Kidney (tissue), 14 donors: ENCODE measurements around the gene ITGB5. TPM values are rescaled to one million over a fixed set of nuclear protein-coding genes. Genes with fewer than 3 reads are reported as not detected.
"Not testable (repeated sequence)": the region's sequence is repeated elsewhere in the genome, so short reads cannot be mapped to it uniquely, and the experiment has no call there.

Experiments
- DNase-seq, 5 donors: peaks; one replicate each; pipeline ENCODE4 v3.0.0-alpha.2; 2013 to 2020
- FAIRE-seq: peaks from 2 replicates; lab custom pipeline; 2012; peaks lifted over from hg19 to GRCh38; lab: Jason Lieb, UNC
- H3K27ac ChIP-seq, 2 donors: one replicate each; pipeline ENCODE4 v1.7.0; 2013; ENCODE audit warnings: low read depth in 2 of 2, low read length in 2 of 2, inconsistent platforms in 1 of 2
- H3K27me3 ChIP-seq: one replicate; pipeline ENCODE4 v1.7.1; 2013; ENCODE audit warnings: low read length, inconsistent platforms; ENCODE audit not compliant: control insufficient read depth, insufficient read depth
- H3K36me3 ChIP-seq, 3 donors: one replicate each; pipeline versions ENCODE4 v1.7.0 to v1.7.1; 2013; ENCODE audit warnings: low read length in 3 of 3, control low read depth in 1 of 3, inconsistent platforms in 1 of 3; ENCODE audit not compliant: insufficient read depth in 3 of 3, control insufficient read depth in 2 of 3
- H3K4me1 ChIP-seq, 3 donors: one replicate each; pipeline versions ENCODE4 v1.7.0 to v1.7.1; 2013; ENCODE audit warnings: low read length in 3 of 3, inconsistent platforms in 1 of 3, low read depth in 1 of 3; ENCODE audit not compliant: control insufficient read depth in 2 of 3, insufficient read depth in 2 of 3
- H3K4me3 ChIP-seq, 3 donors: one replicate each; pipeline versions ENCODE4 v1.7.0 to v1.8.1; 2013; ENCODE audit warnings: low read length in 3 of 3, control low read depth in 1 of 3, inconsistent platforms in 1 of 3
- H3K9ac ChIP-seq, 3 donors: one replicate each; pipeline versions ENCODE4 v1.7.0 to v1.7.1; 2013; ENCODE audit warnings: low read length in 3 of 3, control low read depth in 1 of 3, inconsistent platforms in 1 of 3
- H3K9me3 ChIP-seq, 3 donors: one replicate each; pipeline versions ENCODE4 v1.7.0 to v1.7.1; 2013; ENCODE audit warnings: low read length in 3 of 3, control low read depth in 1 of 3, inconsistent platforms in 1 of 3; ENCODE audit not compliant: control insufficient read depth in 2 of 3, insufficient read depth in 1 of 3
- intact Hi-C: fragments of 100-400 bp; cut with DNase I; formaldehyde crosslinking; loops from one replicate; pipeline ENCODE4 v1.11.1; 2022
- polyA plus RNA-seq: library from polyadenylated mRNA; stranded (reverse); fragments of 350-450 nt; fragmentation: Illumina TruSeq; extraction: RNeasy Lipid Tissue Mini Kit (QIAGEN cat#74804); gene quantifications from one replicate; pipeline ENCODE4 v1.2.3, GENCODE V29; 2014; ENCODE audit warnings: low read depth, low replicate concordance; ENCODE audit not compliant: insufficient read depth
- total RNA-seq: library from RNA; stranded (reverse); fragmentation: NEBNext Ultra II Directional; extraction: Animal tissue kit (Norgen Biotek cat#: 25700); gene quantifications from one replicate; pipeline ENCODE4 v1.2.1, GENCODE V29; 2021
- TF ChIP-seq, protein P1 (sequence below): IDR thresholded peaks from 3 replicates; pipeline ENCODE4 v1.5.1; 2012; ENCODE audit warnings: mild to moderate bottlenecking, moderate library complexity, borderline replicate concordance; ENCODE audit not compliant: insufficient read depth; ENCODE audit errors: extremely low read depth
- donor health status: control.
- donor health status: control.
- donor health status: control.
- donor health status: control.
- donor health status: control.
- donor health status: DM: yes; HTN: yes; CAD: no.
- donor health status: Normal renal cell carcinoma (clear cell type).

ITGB5 gene
- total and polyA plus RNA-seq, 2 donors from 2014 or later, result 115 TPM

DNA sequence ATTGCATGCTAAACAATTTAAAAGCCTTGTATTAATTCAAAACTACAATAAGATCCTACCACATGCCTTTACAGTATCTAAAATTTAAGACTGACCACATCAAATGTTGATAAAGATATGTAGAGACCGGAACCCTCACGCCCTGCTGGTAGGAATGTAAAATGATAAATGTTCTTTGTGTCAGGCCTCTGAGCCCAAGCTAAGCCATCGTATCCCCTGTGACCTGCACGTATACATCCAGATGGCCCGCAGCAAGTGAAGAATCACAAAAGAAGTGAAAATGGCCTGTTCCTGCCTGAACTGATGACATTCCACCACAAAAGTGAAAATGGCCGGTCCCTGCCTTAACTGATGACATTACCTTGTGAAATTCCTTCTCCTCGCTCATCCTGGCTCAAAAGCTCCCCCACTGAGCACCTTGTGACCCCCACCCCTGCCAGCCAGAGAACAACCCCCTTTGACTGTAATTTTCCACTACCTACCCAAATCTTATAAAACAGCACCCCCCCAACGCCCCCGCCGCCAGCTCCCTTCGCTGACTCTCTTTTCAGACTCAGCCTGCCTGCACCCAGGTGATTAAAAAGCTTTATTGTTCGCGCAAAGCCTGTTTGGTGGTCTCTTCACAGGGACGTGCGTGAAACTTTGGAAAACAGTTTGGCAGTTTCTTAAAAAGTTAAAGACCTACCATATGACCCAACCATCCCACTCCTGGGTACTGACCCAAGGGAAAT is 59.5 kb downstream of the ITGB5 start:
- intact Hi-C loops, H3K9ac ChIP-seq, H3K27ac ChIP-seq, H3K36me3 ChIP-seq, H3K27me3 ChIP-seq, H3K4me1 ChIP-seq, H3K4me3 ChIP-seq, FAIRE-seq, H3K9me3 ChIP-seq: not testable (repeated sequence)
- TF ChIP-seq, protein P1, sequence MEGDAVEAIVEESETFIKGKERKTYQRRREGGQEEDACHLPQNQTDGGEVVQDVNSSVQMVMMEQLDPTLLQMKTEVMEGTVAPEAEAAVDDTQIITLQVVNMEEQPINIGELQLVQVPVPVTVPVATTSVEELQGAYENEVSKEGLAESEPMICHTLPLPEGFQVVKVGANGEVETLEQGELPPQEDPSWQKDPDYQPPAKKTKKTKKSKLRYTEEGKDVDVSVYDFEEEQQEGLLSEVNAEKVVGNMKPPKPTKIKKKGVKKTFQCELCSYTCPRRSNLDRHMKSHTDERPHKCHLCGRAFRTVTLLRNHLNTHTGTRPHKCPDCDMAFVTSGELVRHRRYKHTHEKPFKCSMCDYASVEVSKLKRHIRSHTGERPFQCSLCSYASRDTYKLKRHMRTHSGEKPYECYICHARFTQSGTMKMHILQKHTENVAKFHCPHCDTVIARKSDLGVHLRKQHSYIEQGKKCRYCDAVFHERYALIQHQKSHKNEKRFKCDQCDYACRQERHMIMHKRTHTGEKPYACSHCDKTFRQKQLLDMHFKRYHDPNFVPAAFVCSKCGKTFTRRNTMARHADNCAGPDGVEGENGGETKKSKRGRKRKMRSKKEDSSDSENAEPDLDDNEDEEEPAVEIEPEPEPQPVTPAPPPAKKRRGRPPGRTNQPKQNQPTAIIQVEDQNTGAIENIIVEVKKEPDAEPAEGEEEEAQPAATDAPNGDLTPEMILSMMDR, result peak; percentile 8
- DNase-seq, result peak in 1 of 5 donors; percentile 29

DNA sequence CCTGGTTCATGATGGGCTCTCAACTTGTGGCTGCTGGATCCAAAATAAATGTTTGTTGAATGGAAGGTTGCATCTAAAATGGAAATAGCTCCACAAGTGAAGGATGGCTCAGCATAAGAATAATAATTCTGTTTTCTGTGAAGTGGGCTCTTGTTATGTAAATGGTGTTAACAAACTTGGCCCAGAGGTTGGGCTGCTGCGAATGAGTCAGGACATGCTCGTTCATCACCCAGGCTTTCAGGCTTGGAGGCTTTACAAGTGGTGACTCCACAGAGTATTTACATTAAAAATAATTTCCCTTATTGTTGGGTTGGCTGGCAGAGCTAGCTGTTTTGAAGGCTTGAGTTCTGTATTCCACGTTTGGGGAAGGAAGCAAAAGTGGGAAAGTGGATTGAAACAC is 60.5 kb downstream of the ITGB5 start:
- no peak for FAIRE-seq

DNA sequence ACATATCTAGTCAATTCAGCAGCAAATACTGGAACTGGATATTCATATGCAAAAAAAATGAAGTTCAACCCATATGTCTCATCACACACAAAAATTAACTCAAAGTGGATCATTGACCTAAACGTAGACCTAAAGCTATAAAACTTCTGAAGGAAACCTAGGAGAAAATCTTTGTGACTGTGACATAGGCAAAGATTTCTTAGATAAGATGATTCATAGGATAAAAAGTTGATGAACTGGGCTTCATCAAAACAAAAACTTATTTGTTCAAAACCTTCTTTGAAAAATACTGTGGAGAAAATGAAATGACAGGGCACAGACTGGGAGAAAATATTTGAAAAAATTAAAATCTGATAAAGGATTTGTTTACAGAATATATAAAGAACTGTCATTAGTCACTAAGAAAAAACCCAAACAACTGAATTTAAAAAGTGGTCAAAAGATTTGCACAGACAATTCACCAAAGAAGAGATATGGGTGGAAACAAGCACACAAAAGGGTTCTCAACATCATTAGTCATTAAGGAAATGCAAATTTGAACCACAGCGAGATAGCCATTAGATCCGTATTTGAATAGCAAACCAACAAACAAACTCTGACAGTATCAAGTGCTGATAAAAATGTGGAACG is 62.8 kb downstream of the ITGB5 start:
- H3K4me3 ChIP-seq, result no peak overlapping the region
- H3K9ac ChIP-seq, result no peak overlapping the region
- H3K27ac ChIP-seq, result no peak overlapping the region
- no peaks in the 10 kb centered on the region for H3K27me3 ChIP-seq
- peaks cover 0 to 3% (median 2%) of the 10 kb centered on the region in 3 donors for H3K36me3 ChIP-seq
- FAIRE-seq, result no peak
- TF ChIP-seq, protein P1, result no peak
- H3K4me1 ChIP-seq, result no peaks in the 10 kb centered on the region
- H3K9me3 ChIP-seq, result no peaks in the 10 kb centered on the region
- intact Hi-C loops, result no loop called here
- DNase-seq, result no peak

More for the DNA sequence above, 60.5 kb downstream of the ITGB5 start:
- Histone ChIP-seq H3K4me3 (no peak overlapping the region), H3K36me3 (peaks cover 0 to 3% (median 0%) of the 10 kb centered on the region in 3 donors), H3K27me3 (no peaks in the 10 kb centered on the region), H3K4me1 (no peaks in the 10 kb centered on the region), H3K9ac (no peak overlapping the region), H3K27ac (no peak overlapping the region), H3K9me3 (no peaks in the 10 kb centered on the region)
- intact Hi-C loops, result no loop called here
- TF ChIP-seq, protein P1, result no peak
- DNase-seq, result no peak
